Measurements from ENCODE around the gene ESRRA.

Gene ESRRA

DNA sequence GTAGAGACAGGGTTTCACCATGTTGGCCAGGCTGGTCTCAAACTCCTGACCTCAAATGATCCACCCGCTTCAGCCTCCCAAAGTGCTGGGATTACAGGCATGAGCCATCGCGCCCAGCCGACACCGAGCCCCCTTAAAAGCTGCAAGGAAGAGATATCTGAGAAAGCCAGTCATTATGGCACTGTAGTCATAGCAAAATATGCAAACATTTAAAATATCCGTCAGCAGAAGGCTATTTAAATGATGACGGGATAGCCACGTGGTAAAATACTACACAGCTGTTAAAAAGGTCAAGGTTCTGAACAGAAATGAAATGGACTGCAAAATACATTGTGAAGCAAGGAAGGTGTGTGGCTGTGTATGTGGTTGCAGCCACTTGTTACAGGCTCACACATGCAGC, 28.2 kb downstream of the ESRRA start:
- DNase-seq: no peak

DNA sequence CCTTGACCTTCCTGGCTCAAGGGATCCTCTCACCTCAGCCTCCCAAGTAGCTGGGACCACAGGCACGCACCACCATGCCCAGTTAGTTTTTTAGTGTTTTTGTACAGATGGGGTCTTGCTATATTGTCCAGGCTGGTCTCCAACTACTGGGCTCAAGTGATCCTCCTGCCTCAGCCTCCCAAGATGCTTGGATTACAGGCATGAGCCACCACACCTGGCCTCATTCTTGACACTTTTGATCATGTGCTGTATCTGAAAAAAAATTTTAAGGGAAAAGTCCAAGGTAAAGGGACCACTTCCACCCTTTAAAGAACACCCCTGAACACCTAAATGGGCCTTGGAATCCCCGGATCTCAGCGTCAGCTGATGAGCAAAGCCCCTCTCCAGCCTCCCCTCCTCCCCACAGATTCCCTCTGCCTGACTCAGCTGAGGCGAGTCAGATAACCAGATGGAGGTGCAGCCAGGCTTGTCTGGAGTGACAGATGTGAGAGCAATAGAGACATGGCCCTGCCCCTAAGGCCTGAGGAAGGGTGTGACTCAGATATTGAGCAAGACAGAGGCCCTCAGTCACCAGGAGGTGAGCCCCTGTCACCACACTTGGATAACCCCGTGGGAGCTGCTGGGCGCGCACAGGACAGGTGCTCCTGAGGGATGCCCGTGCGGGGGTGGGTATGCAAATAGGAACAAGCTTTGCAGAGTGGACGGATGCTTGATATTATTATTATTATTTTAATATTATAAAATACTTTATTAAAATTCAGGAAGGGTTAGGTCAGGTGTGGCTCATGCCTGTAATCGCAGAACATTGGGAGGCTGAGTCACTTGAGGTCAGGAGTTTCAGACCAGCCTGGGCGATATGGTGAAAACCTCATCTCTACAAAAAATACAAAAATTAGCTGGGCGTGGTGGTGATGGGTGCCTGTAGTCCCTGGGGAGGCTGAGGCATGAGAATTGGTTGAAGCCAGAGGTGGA, 29.7 kb downstream of the ESRRA start:
- DNase-seq: no peak

DNA sequence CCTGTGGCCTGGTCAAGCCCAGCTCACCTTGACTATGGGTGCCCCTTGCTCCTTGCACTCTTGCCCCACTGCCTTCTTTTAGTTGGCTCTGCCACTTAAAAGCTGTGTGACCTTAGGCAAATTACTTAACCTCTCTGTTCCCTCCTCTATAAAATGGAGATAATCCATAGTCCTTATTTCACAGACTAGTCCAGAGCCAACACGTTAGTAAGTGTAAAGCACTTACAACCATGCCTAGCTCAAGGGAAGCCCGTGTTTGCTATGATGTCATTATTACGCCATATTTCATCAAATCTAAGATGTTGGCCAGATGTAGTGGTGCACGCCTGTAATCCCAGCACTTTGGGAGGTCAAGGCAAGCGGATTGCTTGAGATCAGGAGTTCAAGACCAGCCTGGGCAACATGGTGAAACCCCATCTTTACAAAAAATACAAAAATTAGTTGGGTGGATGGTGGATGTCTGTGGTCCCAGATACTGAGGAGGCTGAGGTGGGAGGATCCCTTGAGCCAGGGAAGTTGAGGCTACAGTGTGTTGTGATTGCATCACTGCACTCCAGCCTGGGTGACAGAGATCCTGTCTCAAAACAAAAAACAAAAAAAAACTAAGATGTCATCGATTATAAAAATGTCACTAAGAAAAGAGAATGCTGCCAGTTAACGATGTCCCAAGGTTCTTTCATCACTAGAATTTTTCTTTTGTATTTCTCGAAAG, 32.4 kb downstream of the ESRRA start:
- DNase-seq: no peak

DNA sequence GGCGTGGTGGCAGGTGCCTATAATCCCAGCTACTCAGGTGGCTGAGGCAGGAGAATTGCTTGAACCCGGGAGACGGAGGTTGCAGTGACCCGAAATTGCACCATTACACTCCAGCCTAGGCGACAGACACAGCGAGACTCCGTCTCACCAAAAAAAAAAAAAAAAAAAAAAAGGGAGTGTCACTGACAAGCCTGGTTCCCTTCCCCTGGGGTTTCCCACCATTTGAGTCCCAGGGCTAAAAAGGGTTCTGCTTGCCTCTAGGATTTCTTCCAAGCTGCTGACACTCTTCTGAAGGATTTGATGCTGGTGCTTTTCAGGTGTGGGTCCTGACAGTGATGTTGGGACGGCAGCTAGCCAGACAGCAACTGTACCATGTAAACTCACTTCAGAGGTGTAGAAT, 33.4 kb downstream of the ESRRA start:
- DNase-seq: no peak

DNA sequence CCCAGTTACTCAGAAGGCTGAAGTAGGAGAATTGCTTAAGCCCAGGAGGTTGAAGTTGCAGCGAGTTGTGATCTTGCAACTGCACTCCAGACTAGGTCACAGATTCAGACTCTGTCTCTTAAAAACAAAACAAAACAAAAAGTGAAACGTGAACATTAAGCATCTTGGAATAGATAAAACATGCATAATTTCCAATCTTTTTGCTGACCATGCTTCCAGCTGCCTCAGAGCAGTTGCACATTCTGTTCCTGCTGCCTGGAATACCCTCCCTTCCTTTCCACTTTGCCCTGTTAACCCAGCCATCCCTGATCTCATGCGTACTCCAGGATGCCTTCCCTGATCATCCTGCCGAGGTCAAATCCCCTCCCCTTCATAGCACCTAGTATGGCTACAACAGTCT, 34.0 kb downstream of the ESRRA start:
- no peak for DNase-seq

DNA sequence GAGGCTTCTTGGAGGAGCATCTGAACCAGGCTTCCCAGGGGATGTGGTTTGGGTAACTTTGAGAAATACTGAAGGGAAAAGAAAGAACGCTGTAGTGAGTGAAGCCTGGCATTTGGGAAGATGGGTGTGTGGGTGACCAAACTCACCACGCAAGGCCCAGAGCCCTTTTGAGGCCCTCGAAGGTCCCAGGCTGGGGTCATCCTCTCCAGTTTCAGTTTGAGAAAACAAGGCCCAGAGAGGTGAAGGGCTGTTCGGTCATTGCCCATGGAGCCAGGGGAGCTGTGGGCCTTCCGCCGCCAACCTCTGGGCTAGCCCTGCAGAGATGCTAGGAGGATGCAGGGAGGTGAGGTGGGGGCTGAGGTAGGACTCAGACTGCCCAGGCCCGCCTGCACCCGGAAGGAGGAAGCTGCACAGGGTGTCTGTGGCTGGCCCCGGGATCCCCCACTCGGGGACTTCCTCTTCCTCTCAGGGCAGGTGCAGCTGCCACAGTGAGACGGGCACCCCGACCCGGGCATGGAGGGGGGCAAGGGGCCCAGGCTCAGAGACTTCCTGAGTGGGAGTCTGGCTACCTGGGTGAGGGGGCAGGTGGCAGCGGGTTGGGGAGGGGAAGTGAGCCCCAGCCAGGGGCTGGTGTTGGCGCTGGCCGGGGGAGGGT, 34.6 kb downstream of the ESRRA start, which contains the start of gene CCDC88B:
Gene CCDC88B, plus strand, starts transcription at position 451 of the 655 bp plus-strand sequence. Its CDS starts 63 bp downstream, at position 514.
- peak; percentile 84 for DNase-seq

DNA sequence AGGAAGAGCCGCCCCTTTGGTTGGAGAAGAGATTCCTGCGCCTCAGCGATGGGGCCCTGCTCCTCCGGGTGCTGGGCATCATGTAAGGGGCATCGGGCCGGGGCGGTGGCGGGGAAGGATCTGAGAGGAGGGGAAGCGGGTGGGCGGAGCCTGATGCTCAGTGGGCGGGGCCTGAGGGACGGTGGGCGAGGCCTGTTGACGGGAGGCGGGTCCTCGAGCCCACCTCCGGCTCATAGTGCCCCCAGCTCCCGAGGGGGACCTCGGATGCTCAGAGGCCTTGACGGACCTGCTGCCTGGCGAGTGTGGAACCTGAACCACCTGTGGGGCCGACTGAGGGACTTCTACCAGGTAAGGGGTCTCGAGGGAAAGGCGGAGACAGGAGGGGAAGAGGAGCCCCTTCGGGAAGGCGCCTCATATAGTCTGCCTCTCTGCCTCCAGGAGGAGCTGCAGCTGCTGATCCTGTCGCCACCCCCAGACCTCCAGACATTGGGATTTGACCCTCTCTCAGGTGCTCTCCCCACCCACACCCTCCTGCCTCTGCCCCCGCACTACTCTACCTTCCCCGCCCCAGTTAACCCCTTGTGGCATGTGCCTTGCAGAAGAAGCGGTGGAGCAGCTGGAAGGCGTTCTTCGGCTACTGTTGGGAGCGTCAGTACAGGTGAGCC, 35.5 kb downstream of the ESRRA start:
- peak; percentile 58 for DNase-seq

DNA sequence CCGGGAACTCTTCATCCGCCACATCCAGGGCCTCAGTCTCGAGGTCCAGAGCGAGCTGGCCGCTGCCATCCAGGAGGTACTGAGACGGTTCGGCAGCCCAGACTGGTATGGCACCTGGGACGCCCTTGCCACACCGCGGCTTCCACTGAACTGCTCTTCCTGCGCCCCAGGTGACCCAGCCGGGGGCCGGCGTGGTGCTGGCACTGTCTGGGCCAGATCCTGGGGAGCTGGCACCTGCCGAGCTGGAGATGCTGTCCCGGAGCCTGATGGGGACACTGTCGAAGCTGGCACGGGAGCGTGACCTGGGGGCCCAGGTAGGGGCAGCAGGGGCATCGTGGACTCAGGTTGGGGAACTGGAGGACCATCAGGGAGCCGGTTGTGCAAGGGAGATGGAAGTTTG, 36.1 kb downstream of the ESRRA start:
- DNase-seq: no peak

DNA sequence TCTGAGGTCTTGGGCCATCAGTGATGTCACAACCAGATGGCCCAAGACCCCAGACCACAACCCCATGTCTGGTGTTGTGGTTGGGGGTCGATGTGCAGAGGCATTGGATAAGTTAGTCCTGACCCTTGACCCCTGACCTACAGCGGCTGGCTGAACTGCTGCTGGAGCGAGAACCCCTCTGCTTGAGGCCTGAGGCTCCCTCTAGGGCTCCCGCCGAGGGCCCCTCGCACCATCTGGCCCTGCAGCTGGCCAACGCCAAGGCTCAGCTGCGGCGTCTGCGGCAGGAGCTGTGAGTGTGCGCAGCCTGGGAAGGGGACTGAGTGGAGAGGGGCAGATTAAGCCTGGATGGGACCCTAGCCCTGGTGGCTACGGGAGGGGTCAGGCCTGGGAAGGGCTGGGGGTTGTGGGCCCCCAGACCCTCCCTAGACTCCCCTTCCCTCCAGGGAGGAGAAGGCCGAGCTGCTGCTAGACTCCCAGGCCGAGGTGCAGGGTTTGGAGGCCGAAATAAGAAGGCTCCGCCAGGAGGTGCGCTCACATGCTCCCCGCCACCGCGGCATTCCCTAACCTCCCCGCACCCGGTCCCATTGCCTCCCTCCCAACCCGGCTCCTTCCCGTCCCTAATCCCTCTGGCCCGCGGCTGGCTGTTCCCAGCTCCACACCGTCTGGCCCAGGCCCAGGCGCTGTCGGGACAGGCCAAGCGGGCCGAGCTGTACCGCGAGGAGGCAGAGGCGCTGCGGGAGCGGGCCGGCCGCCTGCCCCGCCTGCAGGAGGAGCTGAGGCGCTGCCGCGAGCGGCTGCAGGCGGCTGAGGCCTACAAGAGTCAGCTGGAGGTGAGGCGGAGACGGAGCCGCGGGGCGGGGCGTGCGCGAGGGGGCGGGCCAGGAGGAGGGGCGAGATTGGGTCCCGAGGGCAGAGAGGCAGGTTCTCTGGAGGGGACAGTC, 36.8 kb downstream of the ESRRA start:
- peak; percentile 84 for DNase-seq

DNA sequence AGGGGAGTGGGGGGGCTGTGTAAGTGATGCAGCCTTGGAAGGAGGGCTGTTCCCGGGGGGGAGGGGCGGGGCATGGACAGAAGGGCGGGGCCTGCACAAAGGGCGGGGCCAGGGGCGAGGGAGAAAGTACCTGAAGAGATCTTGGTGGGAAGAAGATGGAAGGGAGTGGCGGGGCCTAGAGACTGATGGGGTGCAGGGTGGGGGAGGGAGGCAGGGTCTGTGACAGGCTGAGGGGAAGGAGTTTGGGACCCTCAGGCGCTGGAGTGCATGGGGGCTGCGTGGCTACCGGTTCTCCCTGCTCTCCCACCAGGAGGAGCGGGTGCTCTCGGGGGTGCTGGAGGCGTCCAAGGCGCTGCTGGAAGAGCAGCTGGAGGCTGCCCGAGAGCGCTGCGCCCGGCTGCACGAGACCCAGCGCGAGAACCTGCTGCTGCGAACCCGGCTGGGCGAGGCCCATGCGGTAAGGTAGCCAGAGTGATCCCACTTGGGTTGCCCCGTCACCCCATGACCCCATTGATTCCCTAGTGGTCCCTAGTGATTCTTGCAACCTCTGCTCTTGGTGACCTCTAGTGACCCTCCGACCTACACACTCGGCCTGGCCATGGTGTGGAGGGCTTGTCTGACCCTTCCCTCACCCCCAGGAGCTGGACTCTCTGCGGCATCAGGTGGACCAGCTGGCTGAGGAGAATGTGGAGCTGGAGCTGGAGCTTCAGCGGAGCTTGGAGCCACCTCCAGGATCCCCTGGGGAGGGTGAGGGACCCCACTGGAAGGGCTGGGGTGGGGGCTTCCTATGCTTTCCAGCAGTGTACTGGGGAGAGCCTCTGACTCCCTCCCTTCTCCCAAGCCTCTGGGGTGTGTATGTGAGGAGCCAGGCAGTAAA, 37.8 kb downstream of the ESRRA start:
- no peak for DNase-seq

DNA sequence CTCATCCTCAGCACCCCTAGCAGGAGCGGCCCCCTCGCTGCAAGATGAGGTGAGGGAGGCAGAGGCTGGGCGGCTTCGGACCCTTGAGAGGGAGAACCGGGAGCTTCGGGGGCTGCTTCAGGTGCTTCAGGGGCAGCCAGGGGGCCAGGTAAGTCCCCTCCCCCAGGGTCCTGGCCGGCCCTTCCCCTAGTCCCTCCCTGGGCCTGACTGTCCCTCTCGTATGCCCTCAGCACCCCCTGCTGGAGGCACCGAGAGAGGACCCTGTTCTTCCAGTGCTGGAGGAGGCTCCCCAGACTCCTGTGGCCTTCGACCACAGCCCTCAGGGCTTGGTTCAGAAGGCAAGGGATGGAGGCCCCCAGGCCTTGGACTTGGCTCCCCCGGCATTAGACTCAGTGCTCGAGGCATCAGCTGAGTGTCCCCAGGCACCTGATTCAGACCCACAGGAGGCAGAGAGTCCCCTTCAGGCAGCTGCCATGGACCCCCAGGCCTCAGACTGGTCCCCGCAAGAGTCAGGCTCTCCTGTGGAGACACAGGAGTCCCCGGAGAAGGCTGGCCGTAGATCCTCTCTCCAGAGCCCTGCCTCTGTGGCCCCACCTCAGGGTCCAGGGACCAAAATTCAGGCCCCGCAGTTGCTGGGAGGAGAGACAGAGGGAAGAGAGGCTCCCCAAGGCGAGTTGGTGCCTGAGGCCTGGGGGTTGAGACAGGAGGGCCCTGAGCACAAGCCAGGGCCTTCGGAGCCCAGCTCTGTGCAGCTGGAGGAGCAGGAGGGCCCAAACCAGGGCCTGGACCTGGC, 38.6 kb downstream of the ESRRA start:
- no peak for DNase-seq

DNA sequence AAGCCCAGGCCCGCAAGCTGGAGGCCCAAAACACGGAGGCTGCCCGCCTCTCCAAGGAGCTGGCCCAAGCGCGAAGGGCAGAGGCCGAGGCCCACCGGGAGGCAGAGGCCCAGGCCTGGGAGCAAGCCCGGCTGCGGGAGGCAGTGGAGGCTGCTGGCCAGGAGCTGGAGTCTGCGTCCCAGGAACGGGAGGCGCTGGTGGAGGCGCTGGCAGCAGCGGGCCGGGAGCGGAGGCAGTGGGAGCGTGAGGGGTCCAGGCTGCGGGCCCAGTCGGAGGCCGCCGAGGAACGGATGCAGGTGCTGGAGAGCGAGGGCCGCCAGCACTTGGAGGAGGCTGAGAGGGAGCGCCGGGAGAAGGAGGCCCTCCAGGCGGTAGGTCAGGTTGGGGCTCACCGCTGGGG, 39.5 kb downstream of the ESRRA start:
- DNase-seq: no peak

DNA sequence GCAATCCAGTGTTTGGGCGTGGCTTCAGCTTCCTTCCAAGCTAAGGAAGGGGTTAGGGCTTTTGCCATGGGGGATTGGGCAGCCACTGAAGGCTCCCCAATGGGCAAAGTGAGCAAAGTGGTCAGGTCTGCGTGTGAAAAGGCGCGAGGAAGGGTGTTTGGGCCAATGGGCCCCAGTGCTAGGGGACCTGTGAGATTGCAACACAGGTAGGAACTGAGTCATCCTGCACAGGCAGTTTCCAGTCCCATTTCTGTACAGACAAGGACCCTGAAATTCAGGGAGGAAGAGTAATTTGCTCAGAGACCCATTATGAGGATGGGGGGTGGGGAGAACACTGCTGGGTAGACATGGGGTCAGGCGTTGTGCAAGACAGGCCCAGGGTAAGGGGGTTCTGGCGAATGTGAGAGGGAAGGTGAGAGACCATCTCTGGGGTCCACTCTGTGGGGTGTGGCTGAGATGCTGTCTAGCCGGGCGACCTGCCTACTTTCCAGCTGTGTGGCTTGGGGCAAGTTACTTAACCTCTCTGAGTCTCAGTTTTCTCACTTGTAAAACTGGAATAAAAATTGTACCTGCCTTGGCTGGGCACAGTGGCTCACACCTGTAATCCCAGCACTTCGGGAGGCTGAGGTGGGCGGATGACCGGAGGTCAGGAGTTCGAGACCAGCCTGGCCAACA, 42.0 kb downstream of the ESRRA start:
- DNase-seq: no peak

DNA sequence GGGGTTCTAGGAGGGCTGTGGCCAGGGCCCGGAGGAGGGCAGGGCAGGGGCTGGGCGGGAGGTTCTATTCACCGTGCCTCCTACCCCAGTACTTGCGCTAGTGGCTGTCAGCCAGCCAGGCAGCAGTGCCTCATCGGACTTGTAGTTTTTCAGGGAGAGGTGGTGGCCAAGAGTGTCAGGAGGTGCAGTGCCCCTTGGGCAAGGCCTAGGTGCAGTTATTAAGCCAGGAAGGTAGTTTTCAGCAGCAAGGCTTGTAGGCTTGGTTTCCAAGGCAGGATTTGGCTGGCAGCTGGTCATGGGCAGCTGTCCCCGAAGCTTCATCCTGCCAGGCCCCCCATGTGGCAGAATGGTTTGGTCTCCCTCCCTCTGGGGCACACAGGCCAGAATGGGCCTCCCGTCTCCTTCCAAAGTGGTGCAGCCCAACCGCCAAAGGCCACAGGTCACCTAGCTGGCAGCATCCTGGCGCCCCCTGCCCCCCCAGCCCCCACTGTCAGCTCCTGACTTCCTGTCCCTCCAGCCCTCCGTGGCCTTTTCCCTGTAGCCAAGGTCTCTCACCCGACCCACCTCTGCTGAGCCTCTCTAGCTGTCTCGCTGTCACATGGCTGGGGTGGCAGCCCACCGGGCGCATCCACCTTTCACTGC, 43.2 kb downstream of the ESRRA start:
- DNase-seq: no peak

DNA sequence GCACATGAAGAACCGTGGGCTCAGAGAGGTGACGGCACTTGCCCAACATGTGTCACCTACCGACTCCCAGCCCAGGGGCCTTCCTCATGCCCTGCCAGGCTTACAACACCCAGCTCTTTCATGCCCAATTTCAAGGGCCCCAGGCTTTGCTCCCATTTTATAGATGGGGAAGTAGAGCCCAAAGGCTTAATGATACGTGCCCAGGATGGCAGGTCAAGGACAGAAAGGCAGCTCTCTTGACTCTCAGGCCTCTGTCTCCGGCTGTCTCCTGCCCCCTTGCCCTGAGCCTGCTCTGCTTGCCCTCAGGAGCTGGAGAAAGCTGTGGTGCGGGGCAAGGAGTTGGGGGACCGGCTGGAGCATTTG, 43.7 kb downstream of the ESRRA start:
- no peak for DNase-seq

DNA sequence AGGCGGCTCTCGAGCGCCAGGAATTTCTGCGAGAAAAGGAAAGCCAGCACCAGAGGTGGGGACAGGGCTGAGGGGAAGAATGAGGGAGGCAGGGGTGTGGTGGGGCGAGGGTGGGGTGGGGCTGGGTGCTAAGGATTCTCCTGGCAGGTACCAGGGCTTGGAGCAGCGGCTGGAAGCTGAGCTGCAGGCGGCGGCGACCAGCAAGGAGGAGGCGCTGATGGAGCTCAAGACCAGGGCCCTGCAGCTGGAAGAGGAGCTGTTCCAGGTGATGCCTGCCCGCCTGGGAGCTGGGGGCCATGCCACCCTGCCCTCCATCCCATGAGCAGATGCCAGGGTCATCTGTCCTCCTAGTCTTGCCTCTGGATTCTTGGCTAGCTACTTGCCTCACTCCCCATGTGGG, 44.1 kb downstream of the ESRRA start:
- no peak for DNase-seq

DNA sequence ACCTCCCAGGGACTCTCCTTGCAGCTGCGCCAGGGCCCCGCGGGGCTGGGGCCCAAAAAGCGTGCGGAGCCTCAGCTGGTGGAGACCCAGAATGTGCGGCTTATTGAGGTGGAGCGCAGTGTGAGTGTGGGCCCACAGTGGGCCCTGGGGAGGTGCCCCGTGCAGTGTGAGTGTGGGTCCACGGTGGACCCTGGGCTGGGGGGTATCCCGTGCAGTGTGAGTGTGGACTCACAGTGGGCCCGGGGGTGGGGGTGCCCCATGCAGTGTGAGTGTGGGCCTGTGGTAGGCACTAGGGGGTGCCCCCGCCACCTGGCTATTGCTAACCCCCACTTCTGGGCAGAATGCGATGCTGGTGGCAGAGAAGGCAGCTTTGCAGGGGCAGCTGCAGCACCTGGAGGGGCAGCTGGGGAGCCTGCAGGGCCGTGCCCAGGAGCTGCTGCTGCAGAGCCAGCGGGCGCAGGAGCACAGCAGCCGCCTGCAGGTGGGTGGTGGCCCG, 45.9 kb downstream of the ESRRA start:
- DNase-seq: no peak
